Left hindlimb (tissue), 1 donor: Measurements from ENCODE around the gene FNBP1.
"Not testable (repeated sequence)": the region's sequence is repeated elsewhere in the genome, so short reads cannot be mapped to it uniquely, and the experiment has no call there.

Experiments used
- DNase-seq: peaks from one replicate; pipeline ENCODE4 v3.0.0-alpha.2; 2018

FNBP1 gene

GRCh38 chr9:130020618-130021017 is 22.4 kb downstream of the FNBP1 start:
- no peak for DNase-seq

GRCh38 chr9:130018265-130018664 is 24.7 kb downstream of the FNBP1 start:
- DNase-seq = no peak

GRCh38 chr9:130017510-130017909 is 25.5 kb downstream of the FNBP1 start:
- DNase-seq = not testable (repeated sequence)

- no peak for DNase-seq
These were observed 25.9 kb downstream of the FNBP1 start for GRCh38 chr9:130017076-130017475.

GRCh38 chr9:130015353-130016019 is 27.5 kb downstream of the FNBP1 start:
- DNase-seq = no peak

- no peak for DNase-seq
These were observed 29.7 kb downstream of the FNBP1 start for GRCh38 chr9:130013326-130013725.

- DNase-seq = no peak
These were observed 32.6 kb downstream of the FNBP1 start for GRCh38 chr9:130010151-130010988.

- not testable (repeated sequence) for DNase-seq
These were observed 33.4 kb downstream of the FNBP1 start for GRCh38 chr9:130009546-130009945.

- DNase-seq = no peak
These were observed 34.5 kb downstream of the FNBP1 start for GRCh38 chr9:130008538-130008937.

- not testable (repeated sequence) for DNase-seq
These were observed 36.0 kb downstream of the FNBP1 start for GRCh38 chr9:130006952-130007351.

GRCh38 chr9:130003943-130004552 is 38.9 kb downstream of the FNBP1 start:
- DNase-seq = no peak

GRCh38 chr9:130002320-130002719 is 40.7 kb downstream of the FNBP1 start:
- DNase-seq = no peak

- no peak for DNase-seq
These were observed 41.8 kb downstream of the FNBP1 start for GRCh38 chr9:130001190-130001589.

GRCh38 chr9:129999141-129999510 is 43.9 kb downstream of the FNBP1 start:
- DNase-seq = no peak

GRCh38 chr9:129998491-129999140 is 44.4 kb downstream of the FNBP1 start:
- no peak for DNase-seq

- not testable (repeated sequence) for DNase-seq
These were observed 45.3 kb downstream of the FNBP1 start for GRCh38 chr9:129997706-129998105.

GRCh38 chr9:129996161-129996830 is 46.7 kb downstream of the FNBP1 start:
- no peak for DNase-seq

GRCh38 chr9:129995409-129996160 is 47.4 kb downstream of the FNBP1 start:
- no peak for DNase-seq

- DNase-seq = no peak
These were observed 48.1 kb downstream of the FNBP1 start for GRCh38 chr9:129994882-129995281.

- DNase-seq = not testable (repeated sequence)
These were observed 51.9 kb downstream of the FNBP1 start for GRCh38 chr9:129991139-129991538.

GRCh38 chr9:129990269-129991010 is 52.5 kb downstream of the FNBP1 start:
- no peak for DNase-seq
